Measurements from ENCODE around the gene MST1R. TPM values are rescaled to one million over a fixed set of nuclear protein-coding genes. Genes with fewer than 3 reads are reported as not detected.
A peak's percentile ranks its signal among the peaks of the same experiment; 100 is the strongest.

MST1R gene
- total and polyA plus RNA-seq, 9 of the 15 experiments (the other 6 are each of a cell fraction or from before 2014, with no cell fraction given) = 1.3 to 10.0 (median 3.8) TPM

DNA sequence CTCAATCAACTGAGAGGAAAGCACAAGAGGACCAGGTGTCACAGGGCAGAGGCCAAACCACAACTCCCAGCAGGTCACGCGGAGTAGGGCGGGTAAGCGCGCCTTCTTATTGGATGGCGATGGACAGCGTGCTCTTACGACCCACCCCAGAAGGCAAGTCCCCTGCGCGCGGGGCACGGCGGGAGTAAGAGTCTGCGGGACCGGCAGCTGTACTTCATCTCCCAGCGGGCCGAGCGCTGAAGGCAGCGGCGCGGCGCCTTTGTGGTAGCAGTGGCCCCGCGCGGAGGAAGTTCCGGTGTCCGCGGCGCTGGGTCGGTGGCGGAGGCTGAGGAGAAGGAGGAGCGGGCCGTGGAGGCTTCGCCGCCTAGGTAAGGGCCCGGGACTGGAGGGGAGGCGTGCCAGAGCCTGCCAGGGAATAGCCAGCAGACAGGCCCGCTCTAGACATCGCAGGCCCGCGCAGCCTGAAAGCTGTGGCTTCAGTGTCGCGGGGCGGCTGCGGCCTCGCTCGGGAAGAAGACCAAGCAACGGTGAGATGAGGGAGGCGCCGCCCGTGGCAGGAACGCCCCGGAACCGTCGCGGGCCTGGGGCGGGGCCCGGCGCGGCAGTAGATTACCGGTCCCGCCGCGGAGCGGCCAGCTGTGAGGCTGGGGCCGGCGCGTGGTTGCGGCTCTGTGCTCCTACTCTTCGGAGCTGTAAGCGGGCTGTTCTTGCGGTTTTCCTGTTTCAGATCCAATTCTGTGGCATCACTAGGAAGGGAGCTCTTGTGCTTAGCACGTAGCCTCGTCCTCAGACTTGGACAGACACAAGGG, 36.4 kb upstream of the MST1R start, which contains the start of gene RBM6 (continued):
- TF ChIP-seq ZNF76 (CRISPR knock-in tag; IDR thresholded peaks at IDR 0.05; ENCODE audit: borderline replicate concordance) = no peak
- no peak for TF ChIP-seq THRAP3 (IDR thresholded peaks at IDR 0.05; ENCODE audit: borderline replicate concordance)
- no peak for TF ChIP-seq BRCA1 (IDR thresholded peaks at IDR 0.05)
- no peak for TF ChIP-seq BRCA1 (CRISPR knock-in tag; IDR thresholded peaks at IDR 0.05)
- no peak for TF ChIP-seq KAT8 (IDR thresholded peaks at IDR 0.05; ENCODE audit: low read depth)
- no peak for TF ChIP-seq ZNF165 (CRISPR knock-in tag; IDR thresholded peaks at IDR 0.05; ENCODE audit: borderline replicate concordance)
- TF ChIP-seq CHCHD3 (CRISPR knock-in tag; IDR thresholded peaks at IDR 0.05) = no peak
- TF ChIP-seq, protein P1, sequence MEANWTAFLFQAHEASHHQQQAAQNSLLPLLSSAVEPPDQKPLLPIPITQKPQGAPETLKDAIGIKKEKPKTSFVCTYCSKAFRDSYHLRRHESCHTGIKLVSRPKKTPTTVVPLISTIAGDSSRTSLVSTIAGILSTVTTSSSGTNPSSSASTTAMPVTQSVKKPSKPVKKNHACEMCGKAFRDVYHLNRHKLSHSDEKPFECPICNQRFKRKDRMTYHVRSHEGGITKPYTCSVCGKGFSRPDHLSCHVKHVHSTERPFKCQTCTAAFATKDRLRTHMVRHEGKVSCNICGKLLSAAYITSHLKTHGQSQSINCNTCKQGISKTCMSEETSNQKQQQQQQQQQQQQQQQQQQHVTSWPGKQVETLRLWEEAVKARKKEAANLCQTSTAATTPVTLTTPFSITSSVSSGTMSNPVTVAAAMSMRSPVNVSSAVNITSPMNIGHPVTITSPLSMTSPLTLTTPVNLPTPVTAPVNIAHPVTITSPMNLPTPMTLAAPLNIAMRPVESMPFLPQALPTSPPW (CRISPR knock-in tag; IDR thresholded peaks at IDR 0.05) = peak; percentile 63; the same call in 1 of the 2 replicates
- TF ChIP-seq SIX5 (IDR thresholded peaks at IDR 0.05; ENCODE audit: borderline replicate concordance in 1 of 2, insufficient read depth in 1 of 2, low read depth in 1 of 2, low read length in 2 of 2) = peak; percentile 52 to 67; a peak in 3 of 4 replicates
- no peak for TF ChIP-seq IFI16 (CRISPR knock-in tag; IDR thresholded peaks at IDR 0.05)
- TF ChIP-seq ZNF561 (CRISPR knock-in tag; conservative IDR thresholded peaks at IDR 0.05) = no peak
- TF ChIP-seq MIER1 (IDR thresholded peaks at IDR 0.05; ENCODE audit: low read depth) = no peak
- 0 out of 2 replicates have a peak, but pooled peaks have one; percentile 73 for TF ChIP-seq MTA3 (IDR thresholded peaks at IDR 0.05; ENCODE audit: borderline replicate concordance)
- TF ChIP-seq SAFB (IDR thresholded peaks at IDR 0.05; ENCODE audit: borderline replicate concordance, low read depth, low read length) = no peak
- no peak for TF ChIP-seq ZNF134 (CRISPR knock-in tag; conservative IDR thresholded peaks at IDR 0.05)
- peak; percentile 5 for TF ChIP-seq MEIS2 (IDR thresholded peaks at IDR 0.05; ENCODE audit: partially characterized antibody)
- no peak for TF ChIP-seq SRSF7 (optimal IDR thresholded peaks at IDR 0.05; ENCODE audit: low read depth, low read length)
- no peak for TF ChIP-seq MTA2 (IDR thresholded peaks at IDR 0.05; ENCODE audit: low read depth)
- TF ChIP-seq NR2C1 (IDR thresholded peaks at IDR 0.05) = peak; percentile 89
- peak; percentile 93 for TF ChIP-seq NR2C1 (tag; IDR thresholded peaks at IDR 0.05)
- TF ChIP-seq NFE2 (IDR thresholded peaks at IDR 0.05; ENCODE audit: low read depth) = no peak
- TF ChIP-seq TRIM24 (IDR thresholded peaks at IDR 0.05) = no peak
- TF ChIP-seq KAT7 (CRISPR knock-in tag; IDR thresholded peaks at IDR 0.05; ENCODE audit: borderline replicate concordance) = peak; percentile 68; the same call in 1 of the 2 replicates
- peak; percentile 66 for TF ChIP-seq FIP1L1 (IDR thresholded peaks at IDR 0.05; ENCODE audit: low read depth, low read length, poor library complexity, severe bottlenecking)
- peak; percentile 92 for TF ChIP-seq HCFC1 (IDR thresholded peaks at IDR 0.05; ENCODE audit: low read depth, low read length)
- TF ChIP-seq, protein P2, sequence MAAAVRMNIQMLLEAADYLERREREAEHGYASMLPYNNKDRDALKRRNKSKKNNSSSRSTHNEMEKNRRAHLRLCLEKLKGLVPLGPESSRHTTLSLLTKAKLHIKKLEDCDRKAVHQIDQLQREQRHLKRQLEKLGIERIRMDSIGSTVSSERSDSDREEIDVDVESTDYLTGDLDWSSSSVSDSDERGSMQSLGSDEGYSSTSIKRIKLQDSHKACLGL (CRISPR knock-in tag; IDR thresholded peaks at IDR 0.05; ENCODE audit: borderline replicate concordance, poor library complexity, severe bottlenecking) = no peak
- TF ChIP-seq PTBP1 (IDR thresholded peaks at IDR 0.05; ENCODE audit: low read depth, low read length) = no peak
